HepG2 (cell line): Measurements from ENCODE around the gene FOXG1. TPM values are rescaled to one million over a fixed set of nuclear protein-coding genes. Genes with fewer than 3 reads are reported as not detected.

Source experiments
- ATAC-seq: fragments of 200-7000 bp; cut with Tn5 transposase; 3 replicates; pipeline ENCODE4 v1.9.1; 2020; ENCODE audit warnings: mild to moderate bottlenecking, moderate library complexity
- BruUV-seq: library from RNA; stranded (reverse); fragments of 400-500 nt; replicated peaks from 2 replicates; lab custom pipeline; 2021; lab: Mats Ljungman, UMichigan
- CTCF ChIA-PET: fragments of 300-600 bp; formaldehyde crosslinking; extraction: SDS; loops from one replicate; lab custom pipeline; 2021; ENCODE audit warnings: low total read pairs, inconsistent platforms, low intra/inter-chr PET ratio; lab: Yijun Ruan, JAX
- POLR2A ChIA-PET: fragments of 350-600 bp; sonication (Branson Sonifier 250); formaldehyde crosslinking; loops from one replicate; lab custom pipeline; 2020; ENCODE audit warnings: antibody characterized with exemption, inconsistent platforms; lab: Yijun Ruan, JAX
- DNase-seq: peaks from one replicate; pipeline ENCODE4 v3.0.0-alpha.2; 2015; ENCODE audit warnings: low spot score
- FAIRE-seq: peaks from 3 replicates; lab custom pipeline; 2011; peaks lifted over from hg19 to GRCh38; lab: Jason Lieb, UNC
- H2AFZ ChIP-seq: one replicate; pipeline ENCODE4 v1.6.1; 2011; ENCODE audit warnings: low read length, inconsistent platforms
- H3K27ac ChIP-seq: fragments of 300-600 bp; 3 replicates; pipeline ENCODE4 v1.8.0; 2011; ENCODE audit warnings: mixed run types, mild to moderate bottlenecking, mixed read lengths, low read length, inconsistent platforms; ENCODE audit not compliant: insufficient read depth; ENCODE audit errors: extremely low read length
- H3K27me3 ChIP-seq, 2 experiments: fragments of 200-600 bp in 1 of 2; 2 replicates in 1 of 2; 3 replicates in 1 of 2; pipeline versions ENCODE4 v1.6.0 to v1.8.0; 2011; ENCODE audit warnings: low read length in 2 of 2, mild to moderate bottlenecking in 2 of 2, moderate library complexity in 2 of 2, inconsistent platforms in 1 of 2; ENCODE audit not compliant: insufficient read depth in 2 of 2, control insufficient read depth in 1 of 2
- H3K36me3 ChIP-seq, 2 experiments: fragments of 200-600 bp in 1 of 2; replicated peaks in 1 of 2; 2 replicates in 1 of 2; 3 replicates in 1 of 2; pipeline versions ENCODE4 v1.5.1 to v1.8.0; 2011; ENCODE audit warnings: low read length in 2 of 2, inconsistent platforms in 1 of 2; ENCODE audit not compliant: insufficient read depth in 2 of 2, control insufficient read depth in 1 of 2
- H3K4me1 ChIP-seq: 2 replicates; pipeline ENCODE4 v1.5.1; 2012; ENCODE audit warnings: low read length, inconsistent platforms; ENCODE audit not compliant: insufficient read depth
- H3K4me2 ChIP-seq: 2 replicates; pipeline ENCODE4 v1.6.0; 2011; ENCODE audit warnings: low read depth, low read length, inconsistent platforms
- H3K4me3 ChIP-seq, 3 experiments: fragments of 200-600 bp in 1 of 3; sonication (generic), shearing (Covaris generic) in 1 of 3; replicated peaks in 1 of 3; 2 replicates each; pipeline ENCODE4 v1.5.1; 2011 to 2016; ENCODE audit warnings: low read length in 3 of 3, inconsistent platforms in 2 of 3, low read depth in 2 of 3, mild to moderate bottlenecking in 2 of 3, control low read depth in 1 of 3, mixed read lengths in 1 of 3; ENCODE audit not compliant: insufficient read depth in 1 of 3
- H3K79me2 ChIP-seq: one replicate; pipeline ENCODE4 v1.6.1; 2011; ENCODE audit warnings: low read length, inconsistent platforms; ENCODE audit not compliant: insufficient read depth
- H3K9ac ChIP-seq: 2 replicates; pipeline ENCODE4 v1.6.0; 2011; ENCODE audit warnings: mild to moderate bottlenecking, low read depth, low read length, inconsistent platforms; ENCODE audit not compliant: insufficient read depth
- H3K9me3 ChIP-seq: 2 replicates; pipeline ENCODE4 v1.5.1; 2012; ENCODE audit warnings: mild to moderate bottlenecking, low read length
- H4K20me1 ChIP-seq: 2 replicates; pipeline ENCODE4 v1.6.0; 2011; ENCODE audit warnings: inconsistent platforms, mild to moderate bottlenecking, low read length, moderate library complexity; ENCODE audit not compliant: insufficient read depth
- AHR ChIP-seq: IDR thresholded peaks from 2 replicates; pipeline ENCODE4 v1.6.1; 2018; ENCODE audit warnings: missing genetic modification reagents, missing compliant biosample characterization
- HNRNPK ChIP-seq: fragments of 200-400 bp; formaldehyde crosslinking; IDR thresholded peaks from 2 replicates; pipeline ENCODE4 v1.6.1; 2018; ENCODE audit warnings: low read length, low read depth, moderate library complexity, mild to moderate bottlenecking; ENCODE audit not compliant: poor library complexity, severe bottlenecking
- KLF6 ChIP-seq: IDR thresholded peaks from 2 replicates; pipeline ENCODE4 v1.8.0; 2016; ENCODE audit warnings: missing biosample characterization, missing genetic modification reagents
- ZNF10 ChIP-seq: sonication (generic); formaldehyde crosslinking; IDR thresholded peaks from 2 replicates; pipeline ENCODE4 v1.4.0; 2020; ENCODE audit warnings: mild to moderate bottlenecking, low read depth, missing genetic modification reagents, borderline replicate concordance
- WGBS: methylation state at CpG from one replicate; pipeline ENCODE4 v1.1.6; 2017; ENCODE audit warnings: low lambda C conversion rate; 5-methylcytosine and 5-hydroxymethylcytosine counted together
- in situ Hi-C: cut with HindIII; loops from 2 replicates; pipeline ENCODE4 v1.10.0; 2017; ENCODE audit warnings: low pct_unique_long_range_greater_than_20kb; ENCODE audit not compliant: extremely low pct_ligation_motif_present
- intact Hi-C: fragments of 100-400 bp; cut with micrococcal nuclease; formaldehyde crosslinking; loops from one replicate; pipeline ENCODE4 v1.10.0; 2022; ENCODE audit not compliant: unreplicated experiment
- polyA plus RNA-seq, 8 experiments: library from polyadenylated mRNA; depleted of rRNA in 3 of 8; stranded (reverse) in 7 of 8; unstranded in 1 of 8; fragments of >200 nt; fragmentation: Illumina TruSeq in 4 of 8; extraction: Trizol in 4 of 8; gene quantifications; 2 replicates each; pipeline versions ENCODE4 v1.2.1 to v1.2.3, GENCODE V29; 2011 to 2016; ENCODE audit warnings: low read depth in 4 of 8, missing spikeins in 1 of 8, mixed read lengths in 1 of 8; ENCODE audit not compliant: insufficient read depth in 1 of 8
- total RNA-seq, 5 experiments: library from RNA; depleted of rRNA; stranded (reverse); fragments of >200 nt; fragmentation: Illumina TruSeq; extraction: Trizol; gene quantifications; 2 replicates each; pipeline ENCODE4 v1.2.3, GENCODE V29; 2016; ENCODE audit warnings: low read depth in 1 of 5
- TF ChIP-seq, protein P1 (sequence below): sonication (generic); formaldehyde crosslinking; IDR thresholded peaks from 2 replicates; pipeline ENCODE4 v1.4.0; 2020; ENCODE audit warnings: low read depth, mild to moderate bottlenecking, missing genetic modification reagents

Gene FOXG1
- total and polyA plus RNA-seq, 2 of the 13 experiments (the other 11 are each of a cell fraction or from before 2014, with no cell fraction given), result not detected

DNA sequence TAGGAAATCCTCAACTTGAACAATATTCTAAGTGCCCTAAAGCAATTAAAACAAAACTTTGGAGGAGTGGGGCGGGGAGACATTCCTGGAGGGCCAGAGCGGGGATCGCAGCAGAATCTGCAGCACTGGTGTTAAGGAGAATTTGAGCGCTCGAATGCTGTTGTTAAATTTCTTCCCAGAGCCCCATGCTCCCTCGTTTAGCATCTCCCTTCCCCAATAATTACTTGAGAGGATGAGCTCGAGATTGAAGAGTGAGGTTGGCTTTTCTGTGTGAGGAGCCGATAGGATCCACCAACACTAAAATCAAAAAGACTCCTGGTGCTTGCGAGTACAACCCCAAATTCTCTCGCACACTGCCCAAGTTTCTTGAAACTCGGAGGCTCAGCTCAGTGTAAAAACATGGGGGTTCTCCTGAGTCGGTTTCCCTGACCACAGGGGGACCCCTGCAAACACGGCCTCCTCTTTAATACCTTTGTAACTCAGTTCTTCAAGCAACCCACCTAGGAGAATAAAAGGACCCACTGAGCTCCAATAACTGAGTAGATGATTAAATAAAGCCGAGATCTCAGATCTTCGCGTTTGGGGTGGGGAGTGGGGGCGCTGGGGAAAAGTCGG is 10.2 kb upstream of the FOXG1 start:
- WGBS, result 24% methylated on average over 18 of the region's 18 CpGs
- ATAC-seq, result no peak
- H3K27ac ChIP-seq, result no peak overlapping the region
- no peaks in the 10 kb centered on the region for H3K36me3 ChIP-seq
- peaks cover 3 to 65% of the 10 kb centered on the region in 2 experiments; a peak in 3 of 5 replicates for H3K27me3 ChIP-seq
- H3K4me3 ChIP-seq, result no peak overlapping the region
- DNase-seq, result no peak
- BruUV-seq, result no TSS peak
- in situ Hi-C loops (loop anchor here (5.0 to 10.0 kb wide), 4 partner anchors 1461 to 1768 kb away; no protein-coding TSS in a partner anchor), intact Hi-C loops (loop anchor here (10.0 kb wide), 2 partner anchors 708 to 1858 kb away; no protein-coding TSS in a partner anchor)
- H2AFZ ChIP-seq, result no peak overlapping the region
- ChIA-PET CTCF (interaction anchor here (1.2 to 2.6 kb wide), 5 partner anchors 466 to 1458 kb away, joined by 3 to 17 read pairs (median 11); no protein-coding TSS in a partner anchor), POLR2A (no interaction called here)
- no peak for FAIRE-seq
- H3K4me1 ChIP-seq, result peaks cover 17% of the 10 kb centered on the region
- no peaks in the 10 kb centered on the region for H4K20me1 ChIP-seq
- TF ChIP-seq HNRNPK (peak; percentile 69), KLF6 (CRISPR knock-in tag) (no peak), ZNF10 (CRISPR knock-in tag) (no peak), AHR (CRISPR knock-in tag) (no peak)
- TF ChIP-seq, protein P1, sequence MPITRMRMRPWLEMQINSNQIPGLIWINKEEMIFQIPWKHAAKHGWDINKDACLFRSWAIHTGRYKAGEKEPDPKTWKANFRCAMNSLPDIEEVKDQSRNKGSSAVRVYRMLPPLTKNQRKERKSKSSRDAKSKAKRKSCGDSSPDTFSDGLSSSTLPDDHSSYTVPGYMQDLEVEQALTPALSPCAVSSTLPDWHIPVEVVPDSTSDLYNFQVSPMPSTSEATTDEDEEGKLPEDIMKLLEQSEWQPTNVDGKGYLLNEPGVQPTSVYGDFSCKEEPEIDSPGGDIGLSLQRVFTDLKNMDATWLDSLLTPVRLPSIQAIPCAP, result no peak
- no peak overlapping the region for H3K4me2 ChIP-seq
- H3K9ac ChIP-seq, result no peak overlapping the region
- no peaks in the 10 kb centered on the region for H3K79me2 ChIP-seq
- no peaks in the 10 kb centered on the region for H3K9me3 ChIP-seq
